ENCODE measurements around the gene NCOA1.
"Not testable (repeated sequence)": the region's sequence is repeated elsewhere in the genome, so short reads cannot be mapped to it uniquely, and the experiment has no call there.

The NCOA1 gene

DNA sequence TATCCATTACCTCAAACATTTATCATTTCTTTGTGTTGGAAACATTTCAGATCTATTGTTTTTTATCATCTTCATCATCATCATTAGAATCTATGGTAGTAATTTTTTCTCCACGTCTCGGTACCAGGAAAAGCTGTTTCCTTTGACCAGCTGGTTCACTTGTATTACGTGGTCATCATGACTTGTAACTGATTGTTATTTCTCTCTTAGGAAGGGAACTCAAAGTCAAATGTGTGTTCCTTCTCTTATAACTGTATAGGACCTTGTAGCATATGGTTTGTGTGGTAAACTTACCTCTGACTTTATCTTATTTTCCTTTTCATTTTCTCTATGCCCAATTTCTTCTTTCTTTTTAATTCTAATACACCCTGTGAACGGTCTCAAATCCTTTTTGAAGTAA, 16.5 kb downstream of the NCOA1 start:
- DNase-seq (ENCODE audit: low spot score) = no peak

GRCh38 chr2:24508878-24509277, 17.8 kb downstream of the NCOA1 start:
- DNase-seq (ENCODE audit: low spot score) = no peak

GRCh38 chr2:24509425-24509824, 18.4 kb downstream of the NCOA1 start:
- DNase-seq (ENCODE audit: low spot score) = no peak

DNA sequence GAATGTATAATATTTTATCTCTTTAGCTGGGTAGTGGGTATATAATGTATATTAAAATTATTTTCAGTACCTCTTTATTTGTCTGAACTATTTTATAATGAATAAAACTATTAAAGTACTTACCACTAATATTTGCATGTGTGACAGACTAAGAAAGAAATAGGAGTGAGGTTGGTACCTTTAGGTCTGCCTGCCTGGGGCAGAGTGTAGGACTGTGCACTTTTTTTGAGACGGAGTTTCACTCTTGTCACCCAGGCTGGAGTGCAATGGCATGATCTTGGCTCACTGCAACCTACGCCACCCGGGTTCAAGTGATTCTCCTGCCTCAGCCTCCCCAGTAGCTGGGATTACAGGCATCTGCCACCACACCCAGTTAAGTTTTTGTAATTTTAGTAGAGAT, 18.8 kb downstream of the NCOA1 start:
- no peak for DNase-seq (ENCODE audit: low spot score)

GRCh38 chr2:24510771-24511170, 19.7 kb downstream of the NCOA1 start:
- no peak for DNase-seq (ENCODE audit: low spot score)

GRCh38 chr2:24511198-24511597, 20.1 kb downstream of the NCOA1 start:
- DNase-seq (ENCODE audit: low spot score) = no peak

GRCh38 chr2:24511894-24512293, 20.8 kb downstream of the NCOA1 start:
- no peak for DNase-seq (ENCODE audit: low spot score)

DNA sequence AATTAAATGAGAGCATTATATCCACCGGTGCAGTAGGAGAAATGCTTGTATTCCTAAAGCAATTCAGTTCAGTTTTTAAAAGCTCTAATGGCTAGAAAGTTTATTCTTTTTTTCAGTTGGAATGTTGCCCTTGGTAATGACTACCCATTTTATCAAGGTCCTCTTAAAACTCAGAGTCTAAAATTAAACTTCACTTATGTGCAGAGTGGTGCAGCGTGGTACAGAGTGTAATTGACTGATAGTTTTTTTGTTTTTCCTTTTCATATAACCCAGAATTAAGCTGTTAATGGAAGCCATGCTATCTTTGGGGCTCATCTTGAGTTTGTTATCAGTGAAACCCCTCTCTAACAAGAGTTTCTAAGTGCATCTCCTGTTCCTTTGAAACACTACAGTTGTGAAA, 21.4 kb downstream of the NCOA1 start:
- no peak for DNase-seq (ENCODE audit: low spot score)

DNA sequence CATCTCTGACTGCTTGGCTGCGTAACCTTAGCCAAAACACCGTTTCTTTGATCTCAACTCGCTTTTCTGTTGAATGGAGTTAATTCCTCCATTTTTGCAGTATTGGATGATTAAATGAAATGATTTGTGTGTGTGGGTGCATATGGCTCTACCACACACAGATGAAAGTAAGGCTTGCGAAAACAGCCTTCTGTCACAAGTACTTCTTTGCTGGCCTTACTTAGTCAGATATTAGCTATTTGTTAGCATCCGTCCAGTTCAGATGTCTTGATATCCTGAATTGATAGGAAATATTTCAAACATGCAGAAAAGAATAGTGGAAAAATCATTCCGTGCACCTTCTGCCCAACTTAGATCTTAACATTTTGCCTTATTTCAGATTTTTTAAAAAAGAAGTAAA, 21.8 kb downstream of the NCOA1 start:
- DNase-seq (ENCODE audit: low spot score) = no peak

- no peak for DNase-seq (ENCODE audit: low spot score)
Measured at GRCh38 chr2:24513281-24514071, 22.4 kb downstream of the NCOA1 start.

DNA sequence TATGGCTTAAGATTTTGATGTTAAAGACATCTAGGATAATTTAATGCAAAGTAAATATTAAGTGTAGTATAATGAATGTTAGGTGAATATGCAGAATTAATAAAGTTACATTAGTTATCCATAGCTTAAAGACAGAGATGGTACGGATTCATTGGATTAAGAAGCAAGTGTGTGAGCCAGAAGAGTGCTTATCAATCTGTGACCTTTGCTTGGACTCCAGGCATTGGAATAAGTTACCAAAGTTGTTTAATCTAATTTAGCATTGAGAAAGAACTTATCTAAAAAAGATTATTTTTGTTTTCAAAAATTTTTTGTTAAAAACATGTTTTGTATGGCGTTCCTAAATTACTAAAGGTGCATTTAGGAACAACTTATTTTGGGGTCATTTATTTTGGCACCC, 23.8 kb downstream of the NCOA1 start:
- DNase-seq (ENCODE audit: low spot score) = no peak

- DNase-seq (ENCODE audit: low spot score) = no peak
Measured at GRCh38 chr2:24515335-24515734, 24.3 kb downstream of the NCOA1 start.

- DNase-seq (ENCODE audit: low spot score) = no peak
Measured at GRCh38 chr2:24515831-24516230, 24.8 kb downstream of the NCOA1 start.

- DNase-seq (ENCODE audit: low spot score) = no peak
Measured at GRCh38 chr2:24517247-24517646, 26.2 kb downstream of the NCOA1 start.

DNA sequence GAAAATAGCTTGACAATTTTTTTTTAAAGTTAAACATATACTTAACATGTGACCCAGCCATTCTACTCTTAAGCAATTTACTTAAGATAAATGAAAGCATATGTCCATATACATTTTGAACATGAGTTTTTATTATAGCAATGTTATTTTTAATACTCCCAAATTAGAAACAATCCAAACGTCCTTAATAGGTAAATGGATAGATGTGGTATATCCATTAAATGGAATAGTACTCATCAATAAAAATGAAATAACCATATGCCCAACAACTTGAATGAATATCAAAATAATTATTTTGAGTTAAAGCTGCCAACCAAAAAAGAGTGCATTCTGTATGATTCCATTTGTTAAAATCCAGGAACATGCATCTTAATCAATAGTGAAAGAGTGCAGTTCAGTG, 29.1 kb downstream of the NCOA1 start:
- DNase-seq (ENCODE audit: low spot score) = no peak

GRCh38 chr2:24521162-24521857, 30.3 kb downstream of the NCOA1 start:
- no peak for DNase-seq (ENCODE audit: low spot score)

- DNase-seq (ENCODE audit: low spot score) = no peak
Measured at GRCh38 chr2:24521975-24522639, 31.1 kb downstream of the NCOA1 start.

DNA sequence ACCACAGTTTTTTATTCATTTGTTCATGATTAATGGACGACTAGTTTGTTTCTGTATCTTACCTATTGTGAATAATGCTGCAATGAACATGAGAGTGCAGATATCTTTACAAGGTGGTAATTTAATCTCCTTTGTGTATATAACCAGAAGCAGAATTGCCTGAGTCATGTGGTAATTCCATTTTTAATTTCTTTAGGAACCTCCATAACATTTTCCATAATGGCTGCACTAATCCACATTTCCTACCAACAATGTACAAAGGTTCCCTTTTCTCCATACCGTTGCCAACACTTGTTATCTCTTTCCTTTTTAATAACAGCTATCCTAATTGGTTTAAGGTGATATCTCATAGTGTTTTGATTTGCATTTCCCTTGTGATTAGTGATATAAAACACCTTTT, 36.5 kb downstream of the NCOA1 start:
- DNase-seq (ENCODE audit: low spot score) = no peak

DNA sequence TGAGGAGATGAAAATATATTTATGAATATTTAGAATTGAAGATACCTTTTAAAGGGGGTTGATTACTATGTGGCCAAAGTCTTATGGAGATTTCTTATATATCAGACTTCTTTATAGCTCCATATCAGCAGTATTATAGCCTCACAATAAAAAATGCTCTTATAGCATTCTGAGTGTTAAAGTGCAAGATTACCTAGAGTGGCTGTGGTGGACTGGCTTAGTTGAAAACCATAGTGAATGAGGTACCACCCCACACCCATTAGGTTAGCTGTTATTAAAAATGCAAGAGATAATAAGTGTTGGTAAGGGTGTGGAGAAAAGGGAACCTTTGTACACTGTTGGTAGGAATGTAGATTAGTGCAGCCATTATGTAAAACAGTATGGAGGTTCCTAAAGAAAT, 39.7 kb downstream of the NCOA1 start:
- DNase-seq (ENCODE audit: low spot score) = no peak

DNA sequence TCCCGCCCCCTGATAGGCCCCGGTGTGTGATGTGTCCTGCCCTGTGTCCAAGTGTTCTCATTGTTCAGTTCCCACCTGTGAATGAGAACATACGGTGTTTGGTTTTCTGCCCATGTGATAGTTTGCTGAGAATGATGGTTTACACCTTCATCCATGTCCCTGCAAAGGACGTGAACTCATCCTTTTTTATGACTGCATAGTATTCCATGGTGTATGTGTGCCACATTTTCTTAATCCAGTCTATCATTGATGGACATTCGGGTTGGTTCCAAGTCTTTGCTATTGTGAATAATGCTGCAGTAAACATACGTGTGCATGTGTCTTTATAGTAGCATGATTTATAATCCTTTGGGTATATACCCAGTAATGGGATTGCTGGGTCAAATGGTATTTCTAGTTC, 40.6 kb downstream of the NCOA1 start:
- not testable (repeated sequence) for DNase-seq (ENCODE audit: low spot score)

DNA sequence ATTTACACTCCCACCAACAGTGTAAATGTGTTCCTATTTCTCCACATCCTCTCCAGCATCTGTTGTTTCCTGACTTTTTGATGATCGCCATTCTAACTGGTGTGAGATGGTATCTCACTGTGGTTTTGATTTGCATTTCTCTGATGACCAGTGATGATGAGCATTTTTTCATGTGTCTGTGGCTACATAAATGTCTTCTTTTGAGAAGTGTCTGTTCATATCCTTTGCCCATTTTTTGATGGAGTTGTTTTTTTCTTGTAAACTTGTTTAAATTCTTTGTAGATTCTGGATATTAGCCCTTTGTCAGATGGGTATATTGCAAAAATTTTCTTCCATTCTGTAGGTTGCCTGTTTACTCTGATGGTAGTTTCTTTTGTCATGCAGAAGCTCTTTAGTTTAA, 41.0 kb downstream of the NCOA1 start:
- not testable (repeated sequence) for DNase-seq (ENCODE audit: low spot score)

- DNase-seq (ENCODE audit: low spot score) = not testable (repeated sequence)
Measured at GRCh38 chr2:24533574-24533973, 42.5 kb downstream of the NCOA1 start.

GRCh38 chr2:24538720-24539119, 47.7 kb downstream of the NCOA1 start:
- no peak for DNase-seq (ENCODE audit: low spot score)

All from AG08395 (cell line).